GM04504 (cell line): Measurements from ENCODE around the gene GNAI2.

ENCODE experiments used
- DNase-seq: peaks from one replicate; pipeline ENCODE4 v3.0.0-alpha.2; 2012; ENCODE audit warnings: low read depth

The GNAI2 gene

GRCh38 chr3:50297896-50298725 lies 62.1 kb downstream of the GNAI2 start:
- DNase-seq = no peak

- peak; percentile 99 for DNase-seq
Measured at GRCh38 chr3:50298836-50299637, 63.0 kb downstream of the GNAI2 start, which contains the start of the genes HYAL3 and NAA80. TSS of gene HYAL3 (minus strand) at chr3:50299405. CDS start at chr3:50295602, 3,803 bp downstream. TSS of gene NAA80 (minus strand) at chr3:50299405. CDS start at chr3:50297463, 1,942 bp downstream.

GRCh38 chr3:50299638-50299928 lies 63.6 kb downstream of the GNAI2 start:
- no peak for DNase-seq

GRCh38 chr3:50299929-50300680 lies 64.1 kb downstream of the GNAI2 start:
- DNase-seq = no peak

- no peak for DNase-seq
Measured at GRCh38 chr3:50300681-50301254, 64.8 kb downstream of the GNAI2 start.

GRCh38 chr3:50302095-50303012 lies 66.3 kb downstream of the GNAI2 start:
- DNase-seq = no peak

GRCh38 chr3:50303013-50303815 lies 67.2 kb downstream of the GNAI2 start, which contains the start of gene HYAL1:
TSS of gene HYAL1 (minus strand) at chr3:50303574. CDS start at chr3:50302956, 618 bp downstream.
- DNase-seq = no peak

- no peak for DNase-seq
Measured at GRCh38 chr3:50304601-50305000, 68.6 kb downstream of the GNAI2 start.
